Liver (tissue), 3 donors: Measurements from ENCODE around the gene KAZN.

ENCODE experiments used
- CTCF ChIP-seq: fragments of 150-350 bp; IDR thresholded peaks from 2 replicates; pipeline ENCODE4 v1.5.1; 2017; ENCODE audit warnings: improper control_type of control experiment, low read depth, low read length; ENCODE audit not compliant: missing input control
- NR2F2 ChIP-seq: IDR thresholded peaks from 2 replicates; pipeline ENCODE4 v1.6.1; 2016; ENCODE audit warnings: antibody characterized with exemption
- SP1 ChIP-seq: IDR thresholded peaks from 2 replicates; pipeline ENCODE4 v1.6.1; 2018; ENCODE audit warnings: antibody characterized with exemption, mild to moderate bottlenecking
- donor health status: healthy.
- donor health status: healthy.

- TF ChIP-seq CTCF (no peak), SP1 (no peak), NR2F2 (no peak)
These were observed 118.0 kb downstream of the KAZN start for GRCh38 chr1:14716474-14716873.
